Astrocyte (in vitro differentiated cells and primary cell): Measurements from ENCODE around the gene RAPGEF6. TPM values are rescaled to one million over a fixed set of nuclear protein-coding genes. Genes with fewer than 3 reads are reported as not detected.

ENCODE experiments used
- DNase-seq: peaks from one replicate; pipeline ENCODE4 v3.0.0-alpha.2; 2010; ENCODE audit warnings: low read depth
- FAIRE-seq: peaks from 2 replicates; lab custom pipeline; 2011; peaks lifted over from hg19 to GRCh38; lab: Jason Lieb, UNC
- H2AFZ ChIP-seq: 2 replicates; pipeline ENCODE4 v1.6.0; 2012; ENCODE audit warnings: low read depth, low read length, inconsistent platforms
- H3K27ac ChIP-seq: 2 replicates; pipeline ENCODE4 v1.5.1; 2011; ENCODE audit warnings: low read depth, low read length, inconsistent platforms
- H3K27me3 ChIP-seq: 2 replicates; pipeline ENCODE4 v1.6.0; 2011; ENCODE audit warnings: low read length, inconsistent platforms; ENCODE audit not compliant: insufficient read depth
- H3K36me3 ChIP-seq: 2 replicates; pipeline ENCODE4 v1.5.1; 2011; ENCODE audit warnings: low read length, inconsistent platforms; ENCODE audit not compliant: insufficient read depth
- H3K4me1 ChIP-seq: 2 replicates; pipeline ENCODE4 v1.5.1; 2011; ENCODE audit warnings: low read length, inconsistent platforms; ENCODE audit not compliant: insufficient read depth
- H3K4me2 ChIP-seq: 2 replicates; pipeline ENCODE4 v1.6.0; 2012; ENCODE audit warnings: low read length, inconsistent platforms
- H3K4me3 ChIP-seq: 2 replicates; pipeline ENCODE4 v1.5.1; 2011; ENCODE audit warnings: low read depth, mild to moderate bottlenecking, low read length, inconsistent platforms; ENCODE audit not compliant: insufficient read depth
- H3K79me2 ChIP-seq: 2 replicates; pipeline ENCODE4 v1.6.0; 2012; ENCODE audit warnings: mild to moderate bottlenecking, low read length, inconsistent platforms; ENCODE audit not compliant: insufficient read depth
- H3K9ac ChIP-seq: 2 replicates; pipeline ENCODE4 v1.6.0; 2012; ENCODE audit warnings: mild to moderate bottlenecking, low read length, inconsistent platforms
- H3K9me3 ChIP-seq: 2 replicates; pipeline ENCODE4 v1.5.1; 2012; ENCODE audit warnings: low read depth, mild to moderate bottlenecking, low read length, inconsistent platforms; ENCODE audit not compliant: insufficient read depth
- H4K20me1 ChIP-seq: 2 replicates; pipeline ENCODE4 v1.6.0; 2012; ENCODE audit warnings: low read length, inconsistent platforms; ENCODE audit not compliant: insufficient read depth
- H3K27ac Mint-ChIP-seq: one replicate; pipeline ENCODE4 v1.8.0; 2021; ENCODE audit warnings: mild to moderate bottlenecking, mixed read lengths; ENCODE audit not compliant: unreplicated experiment
- H3K27me3 Mint-ChIP-seq: one replicate; pipeline ENCODE4 v1.8.0; 2021; ENCODE audit warnings: low read depth, mixed read lengths; ENCODE audit not compliant: unreplicated experiment
- H3K36me3 Mint-ChIP-seq: one replicate; pipeline ENCODE4 v1.8.0; 2021; ENCODE audit warnings: low read depth, mixed read lengths; ENCODE audit not compliant: unreplicated experiment
- H3K4me1 Mint-ChIP-seq: one replicate; pipeline ENCODE4 v1.8.0; 2021; ENCODE audit warnings: low read depth, mixed read lengths; ENCODE audit not compliant: unreplicated experiment
- H3K4me3 Mint-ChIP-seq: one replicate; pipeline ENCODE4 v1.8.0; 2021; ENCODE audit warnings: mild to moderate bottlenecking, moderate library complexity, mixed read lengths; ENCODE audit not compliant: unreplicated experiment
- H3K9me3 Mint-ChIP-seq: one replicate; pipeline ENCODE4 v1.8.0; 2021; ENCODE audit warnings: mild to moderate bottlenecking, mixed read lengths; ENCODE audit not compliant: unreplicated experiment
- CTCF ChIP-seq: IDR thresholded peaks from 2 replicates; pipeline ENCODE4 v1.5.1; 2011; ENCODE audit warnings: low read depth, mild to moderate bottlenecking, inconsistent platforms, low read length, moderate library complexity; ENCODE audit not compliant: insufficient read depth
- EZH2 ChIP-seq: IDR thresholded peaks from 2 replicates; pipeline ENCODE4 v1.6.1; 2012; ENCODE audit warnings: mild to moderate bottlenecking, low read length, inconsistent platforms; ENCODE audit not compliant: insufficient read depth
- total RNA-seq: library from RNA; stranded (reverse); gene quantifications from 2 replicates; pipeline ENCODE4 v1.2.1, GENCODE V29; 2021

Gene RAPGEF6
- total RNA-seq, 1 donor from 2014 or later: 14.9 TPM

DNA sequence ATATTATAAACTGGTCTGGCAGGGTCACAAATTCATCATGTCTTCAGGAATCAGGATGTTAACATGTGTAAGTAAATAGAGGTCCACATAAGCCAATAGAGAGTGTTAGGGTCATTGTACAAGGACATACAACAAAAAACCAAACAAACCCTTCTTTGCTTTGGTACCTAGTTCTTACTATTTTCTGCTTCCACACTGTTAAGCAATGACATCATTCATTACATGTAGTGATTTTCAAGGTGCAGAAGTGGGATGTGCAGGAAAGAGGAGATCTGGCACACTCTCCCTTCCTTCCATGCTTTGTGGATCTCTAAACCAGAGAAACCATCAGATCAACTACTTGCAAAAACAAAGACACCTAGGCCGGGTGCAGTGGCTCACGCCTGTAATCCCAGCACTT lies 184.1 kb downstream of the RAPGEF6 start:
- Histone ChIP-seq H3K27me3 (no peaks in the 10 kb centered on the region), H3K4me2 (no peak overlapping the region), H4K20me1 (no peaks in the 10 kb centered on the region), H3K4me1 (no peaks in the 10 kb centered on the region), H3K4me3 (no peak overlapping the region), H3K9ac (no peak overlapping the region), H2AFZ (no peak overlapping the region), H3K9me3 (no peaks in the 10 kb centered on the region), H3K27ac (no peak overlapping the region), H3K36me3 (peaks cover 4% of the 10 kb centered on the region), H3K79me2 (no peaks in the 10 kb centered on the region)
- Mint-ChIP-seq H3K4me1 (no peaks in the 10 kb centered on the region), H3K36me3 (peaks cover 4% of the 10 kb centered on the region), H3K27ac (no peak overlapping the region), H3K27me3 (no peaks in the 10 kb centered on the region), H3K4me3 (no peak overlapping the region), H3K9me3 (no peaks in the 10 kb centered on the region)
- DNase-seq: no peak
- TF ChIP-seq EZH2: no peak
- no peak for TF ChIP-seq CTCF
- FAIRE-seq: no peak

DNA sequence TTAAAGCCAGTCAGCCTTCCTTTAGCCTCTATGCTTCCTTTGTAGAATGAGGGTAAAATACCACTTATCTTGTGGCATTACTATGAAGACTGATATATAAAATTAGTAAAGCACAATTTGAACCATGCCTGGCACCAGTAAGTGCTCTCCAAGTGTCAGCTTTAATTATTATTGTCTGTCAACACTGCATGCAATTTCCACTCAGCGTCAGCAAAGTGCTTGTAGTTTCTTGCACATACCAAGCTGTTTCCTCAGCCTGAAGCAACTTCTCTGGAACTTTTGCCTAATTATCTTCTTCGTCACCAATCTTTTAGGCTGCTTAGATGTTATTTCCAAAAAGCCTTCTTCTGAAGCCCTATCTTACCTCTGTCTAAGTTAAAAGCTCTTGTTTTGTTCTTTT lies 193.8 kb downstream of the RAPGEF6 start:
- Histone ChIP-seq H3K79me2 (no peaks in the 10 kb centered on the region), H3K9me3 (no peaks in the 10 kb centered on the region), H3K27me3 (no peaks in the 10 kb centered on the region), H3K9ac (no peak overlapping the region), H3K4me3 (no peak overlapping the region), H3K36me3 (peaks cover 34% of the 10 kb centered on the region), H3K4me1 (no peaks in the 10 kb centered on the region), H3K27ac (no peak overlapping the region), H4K20me1 (no peaks in the 10 kb centered on the region), H2AFZ (no peak overlapping the region), H3K4me2 (no peak overlapping the region)
- no peak for TF ChIP-seq EZH2
- no peak for TF ChIP-seq CTCF
- DNase-seq: no peak
- no peak for FAIRE-seq
- no peaks in the 10 kb centered on the region for H3K9me3 Mint-ChIP-seq
- H3K27ac Mint-ChIP-seq: no peak overlapping the region
- H3K27me3 Mint-ChIP-seq: no peaks in the 10 kb centered on the region
- H3K4me1 Mint-ChIP-seq: no peaks in the 10 kb centered on the region
- H3K4me3 Mint-ChIP-seq: no peak overlapping the region
- H3K36me3 Mint-ChIP-seq: peaks cover 10% of the 10 kb centered on the region

- H3K4me3 Mint-ChIP-seq: no peak overlapping the region
- no peak for FAIRE-seq
- H3K4me1 ChIP-seq: no peaks in the 10 kb centered on the region
- H3K27ac ChIP-seq: no peak overlapping the region
- no peak overlapping the region for H3K4me2 ChIP-seq
- H3K27me3 Mint-ChIP-seq: no peaks in the 10 kb centered on the region
- H3K9ac ChIP-seq: no peak overlapping the region
- H3K9me3 ChIP-seq: no peaks in the 10 kb centered on the region
- H3K27me3 ChIP-seq: no peaks in the 10 kb centered on the region
- H3K4me1 Mint-ChIP-seq: no peaks in the 10 kb centered on the region
- H3K36me3 Mint-ChIP-seq: peaks cover 13% of the 10 kb centered on the region
- no peaks in the 10 kb centered on the region for H4K20me1 ChIP-seq
- DNase-seq: no peak
- TF ChIP-seq EZH2: no peak
- TF ChIP-seq CTCF: no peak
- H3K4me3 ChIP-seq: no peak overlapping the region
- H3K9me3 Mint-ChIP-seq: no peaks in the 10 kb centered on the region
- H3K36me3 ChIP-seq: peaks cover 34% of the 10 kb centered on the region
- H3K27ac Mint-ChIP-seq: no peak overlapping the region
- H2AFZ ChIP-seq: no peak overlapping the region
- no peaks in the 10 kb centered on the region for H3K79me2 ChIP-seq
Observed at GRCh38 chr5:131436081-131436480, 198.9 kb downstream of the RAPGEF6 start.
